ENCODE measurements around the gene LRP4.

Gene LRP4

DNA sequence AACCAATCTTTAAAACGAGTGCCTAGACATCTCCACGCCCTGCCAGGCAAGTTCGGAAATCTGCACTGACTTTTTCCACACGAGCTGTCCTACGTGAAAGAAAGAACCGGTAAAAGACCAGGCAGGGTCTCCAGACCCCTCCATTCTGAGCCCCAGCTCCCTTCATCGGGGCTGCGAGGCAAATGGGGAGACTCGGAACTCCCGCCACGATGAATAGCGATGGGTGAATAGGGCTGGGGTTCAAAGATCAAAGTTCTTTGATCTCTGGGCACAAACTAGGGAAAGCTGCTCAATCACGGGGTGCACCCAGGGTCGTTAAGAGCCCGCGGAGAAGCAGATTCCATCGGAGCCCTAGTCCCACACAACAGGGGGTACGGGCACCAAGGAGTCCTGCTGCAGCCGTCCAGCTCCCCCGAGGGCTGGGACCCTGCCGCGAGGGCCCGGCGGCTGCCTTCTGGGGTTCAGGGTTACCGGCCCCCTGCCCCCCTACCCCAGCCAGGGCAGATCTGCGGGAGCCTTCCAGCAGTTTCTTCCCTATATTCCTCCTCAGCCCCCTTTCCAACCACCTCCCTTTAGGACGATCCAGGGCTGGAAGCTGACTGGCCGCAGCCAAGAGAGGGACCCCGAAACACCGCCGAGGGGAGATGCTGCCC is 1.1 kb downstream of the LRP4 start:
- TF ChIP-seq, protein P1, sequence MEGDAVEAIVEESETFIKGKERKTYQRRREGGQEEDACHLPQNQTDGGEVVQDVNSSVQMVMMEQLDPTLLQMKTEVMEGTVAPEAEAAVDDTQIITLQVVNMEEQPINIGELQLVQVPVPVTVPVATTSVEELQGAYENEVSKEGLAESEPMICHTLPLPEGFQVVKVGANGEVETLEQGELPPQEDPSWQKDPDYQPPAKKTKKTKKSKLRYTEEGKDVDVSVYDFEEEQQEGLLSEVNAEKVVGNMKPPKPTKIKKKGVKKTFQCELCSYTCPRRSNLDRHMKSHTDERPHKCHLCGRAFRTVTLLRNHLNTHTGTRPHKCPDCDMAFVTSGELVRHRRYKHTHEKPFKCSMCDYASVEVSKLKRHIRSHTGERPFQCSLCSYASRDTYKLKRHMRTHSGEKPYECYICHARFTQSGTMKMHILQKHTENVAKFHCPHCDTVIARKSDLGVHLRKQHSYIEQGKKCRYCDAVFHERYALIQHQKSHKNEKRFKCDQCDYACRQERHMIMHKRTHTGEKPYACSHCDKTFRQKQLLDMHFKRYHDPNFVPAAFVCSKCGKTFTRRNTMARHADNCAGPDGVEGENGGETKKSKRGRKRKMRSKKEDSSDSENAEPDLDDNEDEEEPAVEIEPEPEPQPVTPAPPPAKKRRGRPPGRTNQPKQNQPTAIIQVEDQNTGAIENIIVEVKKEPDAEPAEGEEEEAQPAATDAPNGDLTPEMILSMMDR (IDR thresholded peaks at IDR 0.05; ENCODE audit: low read depth, low read length), result no peak
- H3K4me3 ChIP-seq (ENCODE audit: low read depth, low read length), result peak overlapping the region; percentile 58

DNA sequence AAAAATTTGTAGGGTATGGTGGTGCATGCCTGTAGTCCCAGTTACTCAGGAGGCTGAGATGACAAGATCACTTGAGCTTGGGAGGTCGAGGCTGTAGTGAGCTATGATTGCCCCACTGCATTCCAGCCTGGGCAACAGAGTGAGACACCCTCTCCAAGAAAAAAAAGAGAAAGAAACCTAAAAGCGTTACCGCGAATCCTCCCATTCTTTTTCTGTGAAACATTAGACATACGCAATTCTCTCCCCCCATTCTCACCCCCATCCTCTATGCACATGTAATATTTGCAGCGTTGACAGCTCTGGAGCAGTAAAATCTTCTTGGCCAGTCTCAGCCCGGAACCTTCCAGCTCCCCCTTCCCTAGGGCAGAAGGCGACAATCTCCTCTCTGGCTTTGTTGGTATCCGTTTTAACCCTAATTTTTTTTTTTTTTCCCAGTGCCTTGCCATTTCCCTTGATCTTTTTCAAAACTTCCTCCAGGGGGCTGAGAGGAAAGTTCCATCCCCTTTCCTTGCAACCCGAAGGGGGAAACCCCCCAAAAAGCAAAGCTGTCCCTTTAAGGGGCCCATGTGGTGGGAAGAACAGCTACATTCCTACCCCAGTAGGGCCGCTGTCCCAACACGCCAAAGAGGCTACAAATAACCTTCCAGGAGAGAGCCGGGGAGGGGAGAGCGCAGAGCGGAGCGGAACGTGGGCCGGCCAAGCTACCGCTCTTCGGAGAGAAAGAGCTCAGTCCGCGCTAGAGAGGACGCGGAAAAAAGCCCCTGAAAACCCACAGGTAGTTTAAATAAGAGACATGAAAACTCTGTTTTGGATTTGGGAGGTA is 1.9 kb downstream of the LRP4 start:
- H3K4me3 ChIP-seq (ENCODE audit: low read depth, low read length), result peak overlapping the region; percentile 58
- TF ChIP-seq, protein P1 (IDR thresholded peaks at IDR 0.05; ENCODE audit: low read depth, low read length), result peak; percentile 38; the same call in 1 of the 2 replicates

- TF ChIP-seq, protein P1 (IDR thresholded peaks at IDR 0.05; ENCODE audit: low read depth, low read length), result no peak
- no peak overlapping the region for H3K4me3 ChIP-seq (ENCODE audit: low read depth, low read length)
Measured at GRCh38 chr11:46914910-46915309, 3.4 kb downstream of the LRP4 start.

DNA sequence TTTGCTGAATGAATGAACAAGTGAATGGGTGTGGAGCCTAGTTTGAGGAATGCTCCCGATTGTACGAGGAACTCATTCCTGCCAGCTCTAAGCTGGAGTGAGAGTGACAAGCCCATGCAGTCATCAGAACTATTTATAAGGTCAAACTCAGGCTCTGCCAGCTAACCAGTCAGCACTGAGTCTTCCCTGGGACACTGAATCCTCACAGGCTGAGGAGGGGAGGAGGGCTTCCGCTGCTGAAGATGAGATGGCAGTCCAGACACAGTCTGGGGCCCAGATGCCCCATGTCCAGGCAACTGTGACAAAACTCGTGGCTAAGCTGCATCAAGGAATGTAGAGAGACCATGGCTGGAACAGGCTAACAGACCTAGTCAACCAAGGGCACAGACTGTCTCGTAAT is 4.0 kb downstream of the LRP4 start:
- no peak overlapping the region for H3K4me3 ChIP-seq (ENCODE audit: low read depth, low read length)

DNA sequence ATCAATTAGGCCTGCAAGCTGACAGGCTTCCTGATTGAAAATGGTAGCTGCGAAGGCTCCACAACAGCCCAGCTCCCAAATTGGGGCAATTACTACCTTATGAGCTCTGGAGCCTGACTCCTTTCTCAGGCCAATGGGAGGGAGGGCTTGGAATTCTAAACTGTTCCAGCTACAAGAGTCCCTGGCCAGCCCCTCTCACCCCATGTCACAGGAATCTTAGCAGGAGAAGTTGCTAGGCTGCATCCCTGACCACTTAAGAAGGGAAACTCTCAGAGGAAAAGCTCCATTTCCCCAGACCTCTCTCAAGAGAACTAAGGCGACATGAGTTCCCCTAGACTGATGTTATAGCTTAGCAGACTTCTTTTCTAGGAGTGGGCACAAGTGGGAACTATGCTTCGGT is 4.9 kb downstream of the LRP4 start:
- no peak overlapping the region for H3K4me3 ChIP-seq (ENCODE audit: low read depth, low read length)
- TF ChIP-seq, protein P1 (IDR thresholded peaks at IDR 0.05; ENCODE audit: low read depth, low read length), result no peak

More for the DNA sequence above, 4.0 kb downstream of the LRP4 start:
- TF ChIP-seq, protein P1 (IDR thresholded peaks at IDR 0.05; ENCODE audit: low read depth, low read length), result no peak

DNA sequence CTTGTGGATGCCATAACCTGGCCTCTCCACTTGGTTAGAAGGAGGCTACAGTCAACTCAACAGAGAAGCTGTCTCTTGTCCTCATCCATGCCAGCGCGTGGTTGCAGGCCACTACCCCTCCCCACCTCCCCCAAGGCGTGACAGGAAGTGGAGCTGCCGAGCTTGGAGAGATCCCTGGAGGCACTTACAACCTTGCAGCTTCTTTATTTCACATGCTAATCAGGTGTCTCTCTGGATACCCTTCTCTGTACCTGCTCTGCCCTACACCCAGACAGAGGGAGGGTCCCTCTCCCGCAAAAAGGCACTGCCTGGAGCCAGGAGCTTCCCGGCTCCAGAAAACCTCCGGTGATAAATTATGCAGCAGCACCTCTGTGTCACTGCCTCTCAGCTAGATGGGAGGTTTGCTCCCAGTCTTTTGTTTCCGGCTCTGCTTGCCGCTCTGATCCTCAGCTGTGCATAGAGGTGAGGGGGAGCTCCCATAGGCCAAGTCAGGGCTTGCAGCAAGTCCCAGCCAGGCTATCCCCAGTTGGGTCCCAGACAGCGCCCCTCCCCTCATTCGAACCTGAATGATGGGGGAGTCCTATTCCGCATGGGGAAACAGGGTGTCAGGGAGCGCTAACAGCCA is 5.7 kb downstream of the LRP4 start:
- no peak overlapping the region for H3K4me3 ChIP-seq (ENCODE audit: low read depth, low read length)
- TF ChIP-seq, protein P1 (IDR thresholded peaks at IDR 0.05; ENCODE audit: low read depth, low read length), result no peak

DNA sequence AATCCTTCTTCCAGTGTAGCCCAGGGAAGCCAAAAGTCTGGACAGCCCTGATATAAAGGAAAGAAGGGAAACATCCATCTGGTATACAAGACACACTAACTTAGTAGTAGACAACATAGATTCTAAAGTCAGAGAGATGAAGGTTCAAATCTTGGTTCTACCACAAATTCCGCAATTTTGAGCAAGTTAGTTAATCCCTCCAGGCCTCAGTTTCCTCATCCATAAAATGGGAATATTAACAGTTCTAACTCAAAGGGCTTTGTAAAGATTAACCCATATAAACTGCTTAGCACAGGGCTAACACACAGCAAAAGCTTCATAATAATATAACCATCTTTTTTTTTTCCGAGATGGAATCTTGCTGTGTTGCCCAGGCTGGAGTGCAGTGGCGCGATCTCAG is 10.7 kb downstream of the LRP4 start:
- TF ChIP-seq, protein P1 (IDR thresholded peaks at IDR 0.05; ENCODE audit: low read depth, low read length), result no peak
- H3K4me3 ChIP-seq (ENCODE audit: low read depth, low read length), result no peak overlapping the region
